ENCODE measurements around the gene CDH23.

DNA sequence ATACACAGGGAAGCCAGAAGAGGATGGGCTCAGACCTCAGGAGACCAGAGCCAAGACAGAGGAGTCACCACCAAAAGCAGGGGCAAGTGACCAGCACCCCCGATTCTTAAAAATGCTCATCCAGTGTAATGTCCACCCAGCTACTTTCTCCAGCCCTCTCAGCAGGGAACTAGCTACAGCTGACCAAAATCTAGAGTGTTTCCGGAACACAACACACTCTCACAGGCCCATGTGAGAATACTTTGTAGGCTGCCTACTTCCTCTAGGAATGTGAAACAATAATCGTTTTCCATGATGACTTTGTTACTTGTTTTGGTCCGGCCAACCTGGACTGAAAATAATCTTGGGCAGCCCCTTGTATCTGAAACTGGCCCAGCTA lies 439.9 kb downstream of the CDH23 start:
- TF ChIP-seq POLR2A (IDR thresholded peaks at IDR 0.05), result no peak
- TF ChIP-seq, protein P1, sequence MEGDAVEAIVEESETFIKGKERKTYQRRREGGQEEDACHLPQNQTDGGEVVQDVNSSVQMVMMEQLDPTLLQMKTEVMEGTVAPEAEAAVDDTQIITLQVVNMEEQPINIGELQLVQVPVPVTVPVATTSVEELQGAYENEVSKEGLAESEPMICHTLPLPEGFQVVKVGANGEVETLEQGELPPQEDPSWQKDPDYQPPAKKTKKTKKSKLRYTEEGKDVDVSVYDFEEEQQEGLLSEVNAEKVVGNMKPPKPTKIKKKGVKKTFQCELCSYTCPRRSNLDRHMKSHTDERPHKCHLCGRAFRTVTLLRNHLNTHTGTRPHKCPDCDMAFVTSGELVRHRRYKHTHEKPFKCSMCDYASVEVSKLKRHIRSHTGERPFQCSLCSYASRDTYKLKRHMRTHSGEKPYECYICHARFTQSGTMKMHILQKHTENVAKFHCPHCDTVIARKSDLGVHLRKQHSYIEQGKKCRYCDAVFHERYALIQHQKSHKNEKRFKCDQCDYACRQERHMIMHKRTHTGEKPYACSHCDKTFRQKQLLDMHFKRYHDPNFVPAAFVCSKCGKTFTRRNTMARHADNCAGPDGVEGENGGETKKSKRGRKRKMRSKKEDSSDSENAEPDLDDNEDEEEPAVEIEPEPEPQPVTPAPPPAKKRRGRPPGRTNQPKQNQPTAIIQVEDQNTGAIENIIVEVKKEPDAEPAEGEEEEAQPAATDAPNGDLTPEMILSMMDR (IDR thresholded peaks at IDR 0.05), result no peak
- TF ChIP-seq POLR2AphosphoS5 (IDR thresholded peaks at IDR 0.05), result no peak
